GM12872 (cell line): ENCODE results near the gene BOC.

ENCODE experiments used
- CTCF ChIP-seq: IDR thresholded peaks from 3 replicates; pipeline ENCODE4 v1.5.1; 2011; ENCODE audit warnings: low read depth, mild to moderate bottlenecking, low read length, moderate library complexity; ENCODE audit not compliant: insufficient read depth

Gene BOC

DNA sequence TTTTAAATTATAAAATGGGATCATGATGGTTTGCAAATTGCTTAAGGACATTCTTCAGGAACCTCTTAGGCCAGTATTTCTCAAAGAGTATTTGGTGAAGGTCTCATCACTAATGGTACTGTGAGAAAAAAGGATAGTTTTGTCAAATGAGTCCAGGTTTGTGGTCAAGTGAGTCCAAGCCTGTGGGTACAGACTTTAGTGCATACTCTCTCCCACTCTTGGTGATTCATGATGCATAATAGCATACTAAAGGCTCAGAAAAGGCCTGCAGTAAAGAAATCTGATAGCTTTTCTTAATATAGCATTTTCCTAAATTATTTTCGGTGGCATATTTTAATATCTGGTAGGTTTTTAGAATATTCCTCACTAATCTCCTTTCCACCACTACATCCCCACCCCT lies 20.0 kb downstream of the BOC start:
- TF ChIP-seq CTCF: no peak

- no peak for TF ChIP-seq CTCF
Measured at GRCh38 chr3:113231827-113232253, 20.5 kb downstream of the BOC start.

- no peak for TF ChIP-seq CTCF
Measured at GRCh38 chr3:113232342-113232741, 21.0 kb downstream of the BOC start.

GRCh38 chr3:113233497-113233896 lies 22.1 kb downstream of the BOC start:
- no peak for TF ChIP-seq CTCF

GRCh38 chr3:113234028-113234427 lies 22.7 kb downstream of the BOC start:
- no peak for TF ChIP-seq CTCF

- TF ChIP-seq CTCF: no peak
Measured at GRCh38 chr3:113234688-113235260, 23.4 kb downstream of the BOC start.

DNA sequence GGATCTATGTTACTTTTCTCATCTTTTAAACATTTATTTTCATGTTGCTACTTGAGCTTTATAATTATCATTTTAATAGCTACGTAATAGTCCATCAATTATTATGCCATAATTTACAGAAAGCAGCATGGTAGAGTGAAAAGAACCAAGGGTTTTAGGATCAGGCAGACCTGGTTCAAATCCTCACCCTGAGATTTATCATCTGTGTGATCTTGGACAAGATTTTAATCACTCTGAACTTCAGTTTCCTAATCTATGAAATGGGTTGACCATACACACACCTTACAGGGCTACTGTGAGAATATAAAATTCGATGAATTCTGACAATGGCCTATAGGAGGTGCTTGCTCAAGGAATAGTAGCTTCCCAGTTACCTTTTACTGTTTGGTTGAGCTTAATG lies 27.1 kb downstream of the BOC start:
- TF ChIP-seq CTCF: 0 out of 3 replicates have a peak, but pooled peaks have one; percentile 7
